Fibroblast of skin of right quadriceps (primary cell): ENCODE data around the gene TLR5.

ENCODE experiments used
- DNase-seq: peaks from one replicate; pipeline ENCODE4 v3.0.0-alpha.2; 2013

TLR5 gene

DNA sequence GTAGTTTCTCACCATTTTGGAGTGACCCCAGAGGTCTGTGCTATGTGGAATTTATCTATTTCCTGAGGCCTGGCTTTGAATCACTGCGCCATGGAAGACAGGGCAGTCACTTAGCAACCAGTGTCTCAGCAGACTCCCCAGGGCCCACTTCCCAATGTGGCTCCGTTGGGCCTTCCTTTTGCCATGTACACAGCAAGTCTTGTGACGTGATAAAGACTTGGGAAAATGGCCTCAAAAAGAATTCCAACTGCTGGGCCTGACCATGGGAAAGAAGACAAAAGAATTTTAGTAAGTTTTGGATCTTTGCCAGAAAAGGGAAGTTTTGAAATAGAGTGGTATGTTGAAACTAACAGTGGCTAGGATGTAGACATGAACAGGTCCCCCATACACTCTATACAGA is 36.2 kb downstream of the TLR5 start:
- DNase-seq, result peak; percentile 16

DNA sequence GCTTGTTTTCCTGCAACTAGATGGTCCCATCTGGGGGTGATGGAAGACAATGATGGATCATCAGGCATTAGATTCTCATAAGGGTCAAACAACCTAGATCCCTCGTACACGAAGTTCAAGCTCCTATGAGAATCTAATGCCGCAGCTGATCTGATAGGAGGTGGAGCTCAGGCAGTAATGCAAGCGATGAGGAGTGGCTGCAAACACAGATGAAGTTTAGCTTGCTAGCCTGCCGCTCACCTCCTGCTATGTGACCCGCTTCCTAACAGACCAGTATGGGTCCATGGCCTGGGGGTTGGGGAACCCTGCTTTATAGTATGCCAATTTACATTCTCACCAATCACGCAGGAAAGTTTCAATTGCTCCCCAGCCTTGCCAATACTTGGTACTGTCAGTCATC is 37.5 kb downstream of the TLR5 start:
- no peak for DNase-seq

DNA sequence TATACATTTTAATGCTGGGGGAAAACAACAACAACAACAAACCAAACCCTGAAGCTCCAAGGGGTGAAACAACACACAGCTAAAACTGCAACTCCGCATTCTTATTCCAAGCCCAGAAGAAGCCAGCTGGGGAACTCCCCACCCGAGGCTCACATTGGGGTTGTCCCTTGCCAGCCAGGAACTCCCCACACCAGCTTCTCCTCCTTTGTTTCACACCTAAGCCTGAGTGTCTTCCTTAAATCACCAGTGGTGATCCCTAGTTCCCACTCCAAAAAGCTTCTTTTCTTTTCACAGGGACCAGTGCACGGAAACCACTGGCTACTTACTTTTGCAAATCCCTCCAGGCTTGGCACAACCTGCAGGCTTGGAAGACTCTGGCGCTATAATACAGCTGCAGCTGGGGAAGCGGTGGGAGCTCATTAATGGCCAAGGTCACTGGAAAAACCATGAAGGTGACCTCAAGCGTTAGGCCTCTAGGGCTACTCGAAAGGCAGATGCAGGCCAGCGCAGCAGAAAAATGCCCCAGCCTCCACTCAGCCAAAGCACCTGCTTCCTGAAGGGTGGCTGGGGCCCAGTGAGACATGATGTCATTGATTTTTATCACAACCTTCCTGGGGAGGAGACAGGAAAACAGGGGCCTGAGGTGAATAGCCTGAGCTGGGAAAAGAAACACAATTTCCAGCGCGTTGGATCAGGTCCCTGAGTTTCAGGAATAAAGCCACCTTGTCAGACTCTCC is 40.1 kb downstream of the TLR5 start:
- DNase-seq, result no peak

DNA sequence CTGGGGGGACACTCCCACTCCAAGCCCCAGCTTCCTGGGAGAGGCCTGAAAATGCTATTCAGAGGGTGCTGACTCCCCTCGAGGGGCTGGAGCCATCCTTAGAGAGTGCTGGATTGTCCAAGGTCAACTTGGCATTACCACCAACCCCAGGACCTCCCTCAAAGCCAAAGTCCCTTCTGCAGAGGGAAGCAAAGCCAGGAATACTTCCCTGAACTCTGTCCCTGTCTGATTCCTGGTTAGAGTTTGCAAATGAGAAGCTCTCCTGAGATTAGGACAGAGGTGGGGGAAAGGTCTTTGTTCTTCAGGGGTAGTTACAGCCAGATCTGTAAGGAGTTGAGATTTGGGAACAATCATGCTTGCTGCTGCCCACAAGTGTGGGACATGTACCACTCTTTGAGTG is 45.3 kb downstream of the TLR5 start:
- DNase-seq, result no peak

DNA sequence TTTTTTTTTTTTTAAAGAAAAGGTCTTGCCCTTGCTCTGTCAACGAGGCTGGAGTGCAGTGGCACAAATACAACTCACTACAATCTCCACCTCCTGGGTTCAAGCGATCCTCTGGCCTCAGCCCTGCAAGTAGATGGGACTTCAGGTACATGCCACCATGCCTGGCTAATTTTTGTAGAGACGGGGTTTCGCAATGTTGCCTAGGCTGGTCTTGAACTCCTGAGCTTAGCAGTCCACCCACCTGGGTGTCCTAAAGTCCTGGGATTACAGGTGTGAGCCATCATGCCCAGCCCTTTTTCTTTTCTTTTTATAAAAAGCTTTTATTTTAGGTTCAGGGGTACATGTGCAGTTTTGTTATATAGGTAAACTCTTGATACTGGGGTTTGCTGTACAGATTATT is 47.2 kb downstream of the TLR5 start:
- no peak for DNase-seq

DNA sequence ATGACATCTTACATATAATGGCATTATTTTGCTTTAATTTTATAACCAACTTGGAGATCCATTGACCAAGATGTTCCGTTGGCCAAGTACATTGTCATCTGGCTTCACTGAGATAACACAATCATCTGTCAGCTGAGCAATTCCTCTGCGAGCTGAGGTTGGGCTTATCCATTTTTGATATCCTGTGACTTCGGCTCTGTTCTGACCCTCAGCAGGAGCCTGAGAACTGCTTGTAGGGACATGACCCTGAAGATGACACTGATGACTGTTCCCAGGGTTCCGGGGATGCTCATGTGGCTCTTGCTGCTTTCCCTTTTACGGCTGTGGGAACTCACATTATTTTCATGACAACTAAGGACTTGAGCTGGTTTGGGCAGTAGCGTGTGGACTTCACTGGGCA is 51.2 kb downstream of the TLR5 start:
- no peak for DNase-seq

DNA sequence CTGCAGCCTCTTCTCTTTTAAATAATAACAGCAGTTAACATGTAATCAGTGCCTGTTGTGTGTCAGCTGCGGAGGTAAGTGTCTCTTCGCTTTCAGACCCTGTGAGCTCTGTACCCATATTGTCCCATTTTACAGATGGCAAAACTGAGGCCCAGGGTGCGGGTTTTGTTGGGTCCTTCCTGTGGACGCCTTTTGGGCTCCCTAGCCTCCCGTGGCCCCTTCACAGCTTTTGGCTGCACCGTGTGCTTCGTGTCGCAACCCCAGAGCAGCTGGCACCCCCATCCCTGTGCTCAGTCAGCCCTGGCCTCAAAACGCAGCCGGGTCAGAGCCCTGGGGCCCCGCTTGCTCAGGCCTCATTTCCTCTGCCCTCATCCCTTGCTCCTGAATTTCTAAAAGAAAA is 53.8 kb downstream of the TLR5 start:
- DNase-seq, result no peak

DNA sequence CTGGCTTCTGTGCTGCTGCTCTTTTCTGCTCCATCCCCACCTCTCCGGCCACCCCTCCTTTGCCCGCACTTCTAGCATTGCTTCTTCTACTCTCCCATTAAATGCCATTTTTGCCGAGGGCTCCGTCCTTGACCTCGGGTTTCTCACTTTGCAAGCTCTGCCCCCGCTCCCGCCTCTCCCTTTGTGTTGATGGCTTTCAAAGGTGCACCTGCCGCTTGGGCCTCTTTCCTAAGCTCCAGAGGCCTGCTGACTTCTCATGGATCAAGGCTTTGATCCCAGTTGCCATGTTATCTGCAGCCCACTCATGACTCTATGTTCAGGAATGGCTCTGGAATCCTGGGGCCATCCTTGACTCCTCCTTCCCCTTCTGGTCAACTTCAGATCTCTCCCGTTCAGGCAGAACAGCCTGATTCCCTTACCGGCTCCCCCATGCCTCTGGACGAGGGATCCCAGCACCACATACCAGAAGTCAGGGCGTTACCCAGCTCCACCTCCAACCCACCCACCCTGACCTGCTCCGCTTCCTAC is 54.3 kb downstream of the TLR5 start:
- no peak for DNase-seq

DNA sequence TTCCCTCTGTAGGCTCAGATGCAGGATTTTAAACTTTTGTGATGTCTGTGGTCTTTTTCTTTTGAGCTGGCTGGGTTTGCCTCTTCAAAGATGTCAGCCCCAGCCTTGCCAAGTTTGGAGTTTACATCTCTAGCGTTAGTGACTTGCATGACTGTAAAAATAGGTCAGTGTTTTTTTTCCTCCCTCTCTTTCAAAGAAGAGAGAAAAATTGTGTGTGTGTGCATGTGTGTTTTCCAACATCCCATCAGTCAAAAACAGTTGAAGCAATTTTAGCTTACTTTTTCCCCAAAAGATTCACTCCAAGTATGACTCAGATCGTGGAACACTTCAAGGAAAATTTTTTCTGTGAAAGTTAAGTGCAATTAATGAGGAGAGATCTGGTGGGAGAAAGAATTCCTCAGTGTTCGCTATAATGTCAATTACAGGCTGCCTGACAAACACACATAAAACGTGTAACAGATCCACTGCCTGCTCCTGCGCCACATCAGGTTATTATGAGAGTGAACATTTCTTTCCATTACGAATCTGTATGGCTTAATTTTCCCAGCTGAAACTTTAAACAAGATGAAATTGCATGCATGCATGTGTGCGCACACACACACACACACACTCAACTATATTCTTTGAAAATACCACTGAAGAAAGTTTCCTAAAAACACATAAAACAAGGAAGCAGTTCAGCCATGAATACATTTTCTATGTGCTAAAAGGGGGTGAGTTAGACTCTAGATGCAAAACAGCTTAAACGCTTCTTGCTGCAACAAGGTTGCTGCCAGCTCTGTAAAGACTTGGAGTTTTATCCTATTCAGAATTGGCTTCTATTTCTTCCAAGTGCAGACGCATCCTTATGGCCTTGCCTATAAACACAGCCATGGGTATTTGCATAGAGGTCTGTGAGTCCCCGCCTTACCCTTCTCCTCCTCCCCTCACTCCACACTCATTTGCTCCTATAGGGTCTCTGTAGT is 55.5 kb downstream of the TLR5 start:
- peak; percentile 11 for DNase-seq

DNA sequence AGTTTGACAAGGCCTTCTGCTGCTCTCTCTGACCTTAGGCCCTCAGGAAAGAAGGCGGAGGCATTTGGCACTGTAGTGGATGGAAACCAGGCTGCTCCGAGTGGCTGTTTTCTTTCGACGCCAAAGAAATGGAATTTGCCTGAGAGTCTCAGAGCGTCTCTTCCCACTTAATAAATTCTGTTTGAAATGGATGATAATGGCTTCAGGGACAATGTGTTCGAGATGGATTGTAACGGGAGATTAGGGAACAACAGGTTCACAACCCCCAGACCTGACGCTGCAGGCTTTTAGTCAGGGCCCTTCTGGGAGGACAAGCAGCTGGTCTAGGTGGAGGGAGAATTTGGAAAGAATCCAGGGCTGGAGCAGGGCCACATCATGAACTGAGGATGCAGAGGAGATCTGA is 58.6 kb downstream of the TLR5 start:
- DNase-seq, result no peak

DNA sequence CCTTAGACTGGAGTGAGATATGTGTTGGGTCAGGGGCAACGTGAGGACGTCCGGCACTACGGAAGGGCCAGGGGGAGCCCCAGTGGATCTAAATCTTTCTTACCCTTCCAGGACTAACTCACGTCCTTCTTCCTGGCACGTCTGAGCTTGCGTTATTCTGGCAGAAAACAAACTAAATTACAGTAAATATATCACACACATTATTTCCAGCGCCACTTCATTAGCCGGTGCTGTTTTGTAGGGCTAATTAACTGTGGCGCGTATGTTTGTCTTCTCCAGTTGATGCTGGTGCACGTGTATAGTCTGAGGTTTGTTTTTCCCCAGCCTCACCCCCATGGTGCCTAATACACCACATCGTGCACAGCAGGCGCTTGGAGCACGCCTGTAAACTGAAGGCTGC is 59.2 kb downstream of the TLR5 start:
- DNase-seq, result no peak

DNA sequence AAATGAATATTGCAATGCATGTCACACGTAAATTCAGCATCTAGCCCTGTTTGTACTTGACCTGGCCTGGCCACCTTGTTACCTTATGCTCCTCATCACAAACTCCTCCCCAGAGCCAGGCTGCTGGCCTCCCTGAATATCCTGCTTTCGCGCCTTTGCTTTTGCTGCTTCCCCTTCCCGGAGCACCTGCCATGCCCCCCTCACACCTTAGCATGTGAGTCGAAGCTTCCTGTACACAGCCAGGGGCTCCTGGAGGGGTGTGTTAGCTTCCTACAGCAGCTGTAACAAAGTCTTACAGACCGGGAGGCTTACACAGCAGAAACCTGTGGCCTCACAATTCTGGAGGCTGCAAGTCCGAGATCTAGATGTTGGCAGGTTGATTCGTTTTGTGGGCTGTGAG is 60.1 kb downstream of the TLR5 start:
- no peak for DNase-seq

DNA sequence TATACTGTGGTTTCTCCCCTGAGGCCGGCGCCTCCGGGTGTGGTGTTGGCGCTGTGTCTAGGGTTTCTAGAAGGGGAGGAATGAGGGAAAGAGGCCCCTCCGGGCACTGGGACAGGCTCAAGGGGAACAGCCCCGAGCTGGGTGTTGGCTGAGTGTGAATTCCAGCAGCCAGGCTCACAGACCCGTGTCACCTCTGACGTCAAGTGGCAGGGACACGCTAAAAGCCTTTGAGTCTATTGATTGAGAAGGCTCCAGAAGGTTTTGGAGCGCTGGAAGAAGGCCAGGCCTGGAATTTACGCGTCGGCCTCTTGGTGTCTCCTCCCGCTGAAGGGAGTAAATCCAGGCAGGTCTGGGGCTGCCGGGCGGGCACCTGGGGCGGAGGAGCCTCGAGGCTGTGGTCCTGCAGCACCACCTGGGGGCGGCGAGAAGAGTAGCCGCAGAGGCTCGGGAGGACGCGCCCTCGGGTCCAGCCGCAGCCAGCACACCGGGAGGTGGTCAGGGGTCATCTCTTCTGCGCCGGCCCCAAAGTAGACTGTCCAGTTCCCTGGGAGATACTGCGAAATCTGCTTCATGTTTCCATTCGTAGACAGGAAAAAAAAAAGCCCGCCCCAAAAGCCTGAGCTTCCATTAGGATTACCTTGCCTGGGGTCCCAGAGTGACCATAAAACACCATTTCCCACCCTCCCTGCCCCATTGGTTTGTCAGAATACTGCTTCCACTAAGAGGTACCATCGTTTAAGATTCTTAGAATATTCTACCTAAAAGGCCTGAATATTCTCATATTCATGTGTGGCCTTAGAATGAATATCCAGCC is 61.7 kb downstream of the TLR5 start:
- peak; percentile 86 for DNase-seq

DNA sequence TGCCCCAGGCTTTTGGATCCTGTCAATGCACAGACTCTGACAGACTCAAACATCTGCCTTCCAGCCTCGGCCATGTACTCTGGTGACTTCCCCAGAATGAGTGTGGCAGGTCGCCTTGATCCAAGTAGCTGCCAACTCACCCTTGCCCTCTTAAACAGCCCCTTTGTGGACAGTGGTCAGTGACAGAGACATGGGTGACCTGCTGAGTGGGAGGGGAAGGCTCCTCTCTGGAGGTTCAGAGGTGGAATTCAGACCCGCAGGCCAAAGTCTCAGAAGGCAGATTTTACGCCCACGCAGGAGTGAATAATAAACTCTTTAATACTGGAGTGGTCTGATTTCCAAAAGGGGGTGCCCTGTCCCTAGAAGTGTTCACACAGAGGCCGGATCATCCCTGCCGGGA is 63.5 kb downstream of the TLR5 start:
- DNase-seq, result no peak

DNA sequence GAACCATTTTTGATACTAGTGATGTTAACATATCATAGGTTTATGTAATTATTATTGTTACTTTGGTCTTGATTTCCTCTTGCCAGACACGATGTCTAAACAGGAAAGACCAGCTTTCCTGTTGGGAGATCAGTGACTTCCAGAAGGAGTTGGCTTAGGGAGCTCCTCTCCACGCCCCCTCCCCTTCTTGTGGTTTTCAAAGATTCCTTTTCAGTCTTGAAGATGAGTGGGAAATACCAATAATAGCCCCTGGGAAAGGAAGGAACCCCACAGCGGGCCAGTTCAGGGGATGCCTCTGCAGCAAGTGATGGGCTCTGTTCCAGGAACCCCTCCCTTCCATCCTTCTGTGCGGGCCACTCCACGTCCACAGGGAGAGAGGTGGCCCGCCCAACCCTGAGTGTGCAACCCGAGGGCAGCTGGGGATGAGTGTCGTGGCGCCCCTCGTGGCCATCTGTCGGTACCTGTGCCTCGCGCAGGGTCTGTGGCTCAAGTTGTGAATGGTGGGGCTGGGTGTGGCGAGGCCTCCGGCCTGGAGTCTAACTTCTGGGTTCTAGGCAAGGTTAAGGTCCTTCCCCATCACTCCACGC is 65.7 kb downstream of the TLR5 start:
- no peak for DNase-seq

DNA sequence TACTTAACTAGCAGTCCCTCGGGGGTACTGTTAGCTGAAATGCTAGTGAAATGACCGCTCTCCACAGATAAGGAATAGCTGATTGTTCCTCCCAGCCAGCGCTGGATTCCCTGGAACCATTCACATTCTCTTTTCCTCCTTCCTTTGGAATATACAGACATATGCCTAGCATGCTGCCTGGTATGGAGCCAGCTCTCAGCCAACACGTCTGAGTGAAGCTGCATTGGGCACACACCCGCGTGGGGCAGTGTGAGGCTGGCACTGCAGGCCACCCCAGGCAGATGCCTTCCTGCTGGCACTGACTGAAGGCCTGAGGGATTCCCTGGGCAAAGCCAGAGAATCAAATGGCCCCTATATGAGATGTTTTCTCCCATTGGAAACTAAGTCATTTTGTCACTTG is 66.7 kb downstream of the TLR5 start:
- no peak for DNase-seq

DNA sequence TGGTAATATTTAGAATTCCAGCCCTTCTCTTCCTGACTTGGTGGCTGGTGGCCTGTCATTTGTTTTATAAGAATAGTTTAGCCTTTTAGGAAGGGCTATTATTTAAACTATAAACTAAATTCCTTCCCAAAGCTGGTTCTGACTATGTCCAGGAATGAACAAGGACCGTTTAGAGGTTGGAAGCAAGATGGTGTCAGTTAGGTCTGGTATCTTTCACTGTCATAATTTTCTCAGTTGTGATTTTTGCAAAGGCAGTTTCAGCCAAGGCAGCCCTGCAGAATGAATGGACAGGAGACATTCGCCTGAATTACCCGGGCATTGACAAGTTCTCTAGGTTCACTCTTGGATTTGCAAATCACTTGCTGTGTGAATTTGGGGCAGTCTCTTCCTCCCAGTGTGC is 67.2 kb downstream of the TLR5 start:
- no peak for DNase-seq

DNA sequence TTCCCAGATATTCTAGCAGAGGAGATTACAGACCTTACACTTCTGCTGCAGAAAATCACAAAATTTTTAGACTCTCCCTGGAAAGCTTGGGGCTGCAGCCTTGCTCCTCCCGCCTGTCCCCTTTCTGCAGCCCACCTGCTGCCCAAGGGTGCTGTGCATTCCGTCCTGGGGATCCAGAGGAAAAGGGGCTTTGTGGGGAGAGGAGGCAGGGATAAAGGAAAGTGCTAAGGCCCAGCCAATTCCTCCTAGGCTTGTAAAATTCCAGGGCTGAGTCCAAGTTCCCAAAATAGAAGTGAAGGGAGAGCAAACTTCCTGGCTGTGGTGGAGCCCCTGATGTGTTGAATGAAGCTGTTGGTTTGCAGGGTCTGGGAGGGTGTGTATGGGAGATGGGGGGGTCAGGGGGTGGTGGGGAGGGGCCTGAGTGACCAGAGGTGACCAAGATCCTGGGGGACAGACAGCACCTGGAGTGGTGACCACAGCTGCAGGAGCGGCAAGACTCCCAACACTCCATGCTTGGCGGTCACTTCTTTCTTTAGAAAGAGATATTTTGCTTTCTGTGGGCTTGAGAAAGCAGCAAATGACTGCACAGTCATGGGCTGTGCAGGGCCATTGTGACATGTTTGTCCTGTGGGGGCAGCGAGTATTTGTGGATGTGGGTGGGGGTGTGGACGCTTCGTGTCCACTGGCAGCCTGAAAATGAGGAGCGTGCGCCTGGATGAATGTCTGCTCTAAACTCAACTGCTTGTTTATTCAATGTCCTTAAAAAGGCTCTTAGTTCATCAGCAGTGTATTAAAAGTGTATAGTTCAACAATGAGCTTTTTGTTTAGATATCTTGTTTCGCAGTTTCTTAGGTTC is 68.4 kb downstream of the TLR5 start:
- no peak for DNase-seq

DNA sequence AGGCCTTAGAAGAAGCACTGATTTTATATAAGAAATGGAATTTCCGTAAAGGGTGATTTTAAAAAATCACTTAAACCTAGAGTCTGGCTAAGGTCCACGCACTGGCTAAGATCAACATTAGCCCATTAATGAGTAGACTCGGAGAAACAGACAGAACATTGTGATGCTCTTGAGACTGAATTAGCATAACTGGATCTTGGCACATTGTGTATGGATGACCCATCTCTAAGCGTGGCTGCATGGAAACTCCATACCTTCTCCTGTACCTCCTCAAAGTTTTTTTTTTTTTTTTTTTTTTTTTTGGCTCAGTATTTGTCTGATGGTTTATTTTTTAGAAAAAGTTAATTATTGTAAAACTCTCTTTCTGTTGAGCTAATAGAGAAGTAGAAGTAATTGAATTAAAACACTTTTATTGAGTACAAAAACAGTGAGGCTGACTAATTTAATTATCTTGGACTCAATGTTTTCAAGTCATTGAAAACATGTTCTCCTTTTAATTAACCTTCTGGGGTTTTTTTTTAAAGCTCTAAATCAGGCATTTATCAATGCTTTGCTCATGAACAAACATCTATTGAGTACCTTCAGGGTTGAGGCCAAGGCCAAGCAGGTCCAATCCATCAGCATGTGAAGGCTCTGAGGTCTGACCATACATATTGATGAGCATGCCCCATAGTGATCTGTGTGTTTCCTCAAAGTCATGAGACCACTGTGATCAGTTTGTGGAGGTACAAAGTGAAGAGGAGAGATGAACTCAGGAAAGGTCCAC is 74.0 kb downstream of the TLR5 start:
- no peak for DNase-seq

DNA sequence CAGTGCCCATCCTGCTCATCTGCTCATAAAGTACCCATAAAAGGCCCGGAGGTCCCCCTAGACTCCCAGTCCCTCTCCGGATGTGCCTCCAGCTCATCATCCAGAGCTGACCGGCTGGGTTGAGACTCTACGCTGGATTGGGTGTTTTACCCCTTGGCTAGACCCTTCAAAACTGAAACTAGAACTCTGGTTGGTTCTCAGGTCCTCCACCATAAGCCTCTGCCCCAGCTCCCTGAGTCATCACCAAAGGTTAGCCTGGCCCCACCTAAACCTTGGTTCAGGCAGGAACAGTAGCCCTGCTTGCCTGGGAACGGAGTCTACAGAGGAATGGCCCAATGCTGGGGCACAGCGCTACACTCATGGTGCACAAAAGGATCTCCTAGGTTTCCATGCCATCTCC is 75.1 kb downstream of the TLR5 start:
- DNase-seq, result no peak

DNA sequence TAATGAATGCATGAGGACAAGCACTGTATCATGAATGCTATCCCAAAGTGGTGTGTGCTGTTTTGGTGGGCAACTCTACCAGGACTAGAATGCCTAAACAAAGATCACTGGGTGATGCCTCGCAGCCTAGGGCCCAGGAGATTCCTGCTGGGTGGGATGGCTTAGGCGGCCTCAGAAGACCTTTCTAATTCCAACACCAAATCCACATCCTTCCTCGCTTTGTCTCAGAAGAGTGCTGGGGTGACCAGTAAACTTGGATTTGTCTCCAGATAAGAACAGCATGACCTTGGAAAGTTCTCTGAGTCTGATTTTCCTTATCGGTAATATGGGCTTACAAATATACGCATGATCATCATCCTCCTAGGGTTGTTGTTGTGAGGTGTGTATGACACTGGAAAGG is 76.6 kb downstream of the TLR5 start:
- no peak for DNase-seq
